BLaER1 treated with 17β-estradiol and CSF1 and Interleukin-3, amounts not matched to agents 10 nM and 100 nM (cell line): ENCODE measurements around the gene RPL36A.
A peak's percentile ranks its signal among the peaks of the same experiment; 100 is the strongest.

Experiments
- H3K27ac ChIP-seq, 11 experiments: shearing (Covaris generic); formaldehyde crosslinking; 2 replicates each; pipeline ENCODE4 v1.8.1; 2022
- H3K27me3 ChIP-seq, 11 experiments: shearing (Covaris generic); formaldehyde crosslinking; 2 replicates each; pipeline ENCODE4 v1.8.1; 2022
- H3K36me3 ChIP-seq, 11 experiments: shearing (Covaris generic); formaldehyde crosslinking; 2 replicates each; pipeline ENCODE4 v1.8.1; 2022
- H3K4me1 ChIP-seq, 10 experiments: shearing (Covaris generic); formaldehyde crosslinking; 2 replicates each; pipeline ENCODE4 v1.8.1; 2022
- H3K4me2 ChIP-seq, 11 experiments: shearing (Covaris generic); formaldehyde crosslinking; 2 replicates each; pipeline ENCODE4 v1.8.1; 2022
- H3K4me3 ChIP-seq, 10 experiments: shearing (Covaris generic); formaldehyde crosslinking; 2 replicates each; pipeline ENCODE4 v1.8.1; 2022
- H3K9ac ChIP-seq, 11 experiments: shearing (Covaris generic); formaldehyde crosslinking; 2 replicates each; pipeline ENCODE4 v1.8.1; 2022
- H3K9me3 ChIP-seq, 11 experiments: shearing (Covaris generic); formaldehyde crosslinking; replicated peaks in 1 of 11; 2 replicates each; pipeline ENCODE4 v1.8.1; 2022
- H4K20me1 ChIP-seq, 11 experiments: shearing (Covaris generic); formaldehyde crosslinking; 2 replicates each; pipeline ENCODE4 v1.8.1; 2022
- Cebpa-rat ChIP-seq, 11 experiments: shearing (Covaris generic); IDR thresholded peaks; 2 replicates each; pipeline ENCODE4 v1.8.1; 2022

The RPL36A gene

GRCh38 chrX:101390664-101391525 lies at the start of gene RPL36A:
Gene RPL36A, plus strand, starts transcription at chrX:101391011. Its CDS starts 33 bp downstream, at chrX:101391044.
- H3K36me3 ChIP-seq, result peaks cover 9 to 35% (median 26%) of the 10 kb centered on the region in 11 experiments; a peak in 20 of 22 replicates

GRCh38 chrX:101347859-101348451 lies 42.9 kb upstream of the RPL36A start:
- peak overlapping the region; percentile 76 to 86 (median 81) for H3K9ac ChIP-seq
- H3K36me3 ChIP-seq, result peaks cover 34 to 82% (median 65%) of the 10 kb centered on the region in 11 experiments
- no peaks in the 10 kb centered on the region for H3K27me3 ChIP-seq
- H4K20me1 ChIP-seq, result peaks cover 0 to 53% (median 14%) of the 10 kb centered on the region in 11 experiments; a peak in 12 of 22 replicates
- TF ChIP-seq Cebpa-rat (IDR thresholded peaks at IDR 0.05), result peak in 2 of 11 experiments; percentile 17 to 57; a peak in 1 of 22 replicates
- H3K4me3 ChIP-seq, result peak overlapping the region; percentile 57 to 78 (median 74)
- peak overlapping the region; percentile 64 to 86 (median 73) for H3K4me2 ChIP-seq
- H3K9me3 ChIP-seq, result peaks cover 0 to 6% (median 0%) of the 10 kb centered on the region in 11 experiments; a peak in 3 of 22 replicates
- peak overlapping the region in 10 of 11 experiments; percentile 14 to 86 (median 81); a peak in 20 of 22 replicates for H3K27ac ChIP-seq
- H3K4me1 ChIP-seq, result peaks cover 4 to 24% (median 13%) of the 10 kb centered on the region in 10 experiments; a peak in 16 of 20 replicates

More at GRCh38 chrX:101390664-101391525, at the start of gene RPL36A:
- H3K4me1 ChIP-seq, result peaks cover 36 to 54% (median 45%) of the 10 kb centered on the region in 10 experiments
- no peaks in the 10 kb centered on the region for H3K27me3 ChIP-seq
- H4K20me1 ChIP-seq, result peaks cover 0 to 20% (median 0%) of the 10 kb centered on the region in 11 experiments; a peak in 5 of 22 replicates
- H3K9ac ChIP-seq, result peak within 1 kb of the TSS; percentile 78 to 95 (median 90)
- H3K27ac ChIP-seq, result peak within 1 kb of the TSS; percentile 63 to 95 (median 91); a peak in 21 of 22 replicates
- TF ChIP-seq Cebpa-rat (IDR thresholded peaks at IDR 0.05), result no peak
- H3K4me2 ChIP-seq, result peak within 1 kb of the TSS; percentile 69 to 84 (median 77)
- H3K9me3 ChIP-seq, result peaks cover 0 to 7% (median 0%) of the 10 kb centered on the region in 11 experiments; a peak in 3 of 22 replicates
- peak within 1 kb of the TSS; percentile 56 to 73 (median 68) for H3K4me3 ChIP-seq

- Histone ChIP-seq H3K4me1 (peaks cover 6 to 31% (median 17%) of the 10 kb centered on the region in 10 experiments; a peak in 19 of 20 replicates), H3K27me3 (no peaks in the 10 kb centered on the region), H3K27ac (peak within 1 kb of the TSS; percentile 68 to 86 (median 81); a peak in 21 of 22 replicates), H3K4me3 (peak within 1 kb of the TSS; percentile 57 to 78 (median 74)), H3K36me3 (peaks cover 41 to 82% (median 68%) of the 10 kb centered on the region in 11 experiments), H3K9ac (peak within 1 kb of the TSS; percentile 76 to 86 (median 81)), H4K20me1 (peaks cover 0 to 46% (median 14%) of the 10 kb centered on the region in 11 experiments; a peak in 12 of 22 replicates), H3K9me3 (peaks cover 0 to 6% (median 0%) of the 10 kb centered on the region in 11 experiments; a peak in 3 of 22 replicates), H3K4me2 (peak within 1 kb of the TSS; percentile 64 to 86 (median 73))
- TF ChIP-seq Cebpa-rat (IDR thresholded peaks at IDR 0.05), result no peak
These were observed 42.2 kb upstream of the RPL36A start, which contains the start of gene TIMM8A for GRCh38 chrX:101348452-101349192. Gene TIMM8A, minus strand, starts transcription at chrX:101348742. Its CDS starts 78 bp downstream, at chrX:101348664.

DNA sequence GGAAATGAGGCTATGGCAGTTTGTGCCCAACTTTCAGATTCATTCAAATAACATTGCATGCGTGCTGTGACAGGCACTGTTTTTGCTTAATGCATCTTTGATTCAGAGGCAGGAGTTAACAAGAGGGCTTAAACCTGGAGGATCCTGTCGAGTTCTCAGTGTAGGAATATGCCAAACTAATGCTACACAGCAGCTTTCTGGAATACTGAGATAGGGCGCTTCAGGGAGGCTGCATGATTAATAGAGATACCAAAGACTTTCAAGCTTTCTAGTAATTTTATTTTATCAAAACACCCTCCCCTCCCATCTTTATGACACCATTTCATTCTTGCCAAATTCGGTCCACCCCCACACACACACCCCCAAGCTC lies 41.6 kb upstream of the RPL36A start:
- peak overlapping the region; percentile 57 to 78 (median 74) for H3K4me3 ChIP-seq
- peaks cover 45 to 82% (median 66%) of the 10 kb centered on the region in 11 experiments for H3K36me3 ChIP-seq
- peaks cover 0 to 41% (median 14%) of the 10 kb centered on the region in 11 experiments; a peak in 12 of 22 replicates for H4K20me1 ChIP-seq
- no peaks in the 10 kb centered on the region for H3K27me3 ChIP-seq
- H3K9me3 ChIP-seq, result peaks cover 0 to 6% (median 0%) of the 10 kb centered on the region in 11 experiments; a peak in 3 of 22 replicates
- peak overlapping the region in 9 of 11 experiments; percentile 76 to 86 (median 81); a peak in 18 of 22 replicates for H3K27ac ChIP-seq
- H3K9ac ChIP-seq, result peak overlapping the region; percentile 76 to 86 (median 81); a peak in 19 of 22 replicates
- TF ChIP-seq Cebpa-rat (IDR thresholded peaks at IDR 0.05), result no peak
- peak overlapping the region; percentile 45 to 86 (median 65) for H3K4me2 ChIP-seq
- H3K4me1 ChIP-seq, result peaks cover 9 to 36% (median 22%) of the 10 kb centered on the region in 10 experiments; a peak in 19 of 20 replicates

DNA sequence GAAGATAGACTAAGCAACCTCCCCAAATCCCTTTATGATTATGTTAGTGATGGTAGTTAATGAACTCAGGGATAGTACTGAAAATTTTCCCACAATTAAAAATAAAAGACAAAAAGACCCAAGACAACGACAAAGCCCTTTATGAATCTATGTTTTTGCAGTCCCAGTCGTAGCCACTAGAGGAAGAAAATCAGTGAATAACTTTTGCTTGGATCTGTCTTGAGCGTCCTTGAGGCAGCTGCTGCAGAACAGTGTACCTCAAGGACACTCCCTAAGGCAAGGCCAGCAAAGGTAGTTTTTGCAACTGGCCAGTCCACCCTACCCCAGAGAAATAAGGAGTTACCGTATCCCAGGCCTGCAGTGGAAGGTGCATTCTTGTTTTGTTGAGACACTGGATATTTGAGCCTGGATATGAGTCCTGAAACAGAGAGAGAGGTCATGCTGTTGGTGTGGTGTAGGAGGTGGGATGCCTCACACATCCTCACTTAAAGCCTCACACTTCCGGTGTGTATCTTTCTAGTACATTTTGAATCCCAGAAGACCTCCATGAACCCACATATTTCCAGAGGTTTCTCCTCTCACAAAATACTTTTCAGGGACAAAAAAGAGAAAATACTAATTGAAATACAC lies 33.5 kb upstream of the RPL36A start:
- Histone ChIP-seq H4K20me1 (no peaks in the 10 kb centered on the region), H3K36me3 (peaks cover 84 to 100% (median 96%) of the 10 kb centered on the region in 11 experiments), H3K4me1 (peaks cover 0 to 43% (median 32%) of the 10 kb centered on the region in 10 experiments; a peak in 14 of 20 replicates), H3K9ac (no peak overlapping the region), H3K9me3 (peaks cover 0 to 4% (median 0%) of the 10 kb centered on the region in 11 experiments; a peak in 1 of 22 replicates), H3K4me2 (no peak overlapping the region), H3K27ac (no peak overlapping the region), H3K27me3 (no peaks in the 10 kb centered on the region), H3K4me3 (no peak overlapping the region)
- TF ChIP-seq Cebpa-rat (IDR thresholded peaks at IDR 0.05), result no peak

- Histone ChIP-seq H3K4me3 (no peak overlapping the region), H3K27ac (no peak overlapping the region), H3K4me1 (peaks cover 0 to 23% (median 12%) of the 10 kb centered on the region in 10 experiments; a peak in 14 of 20 replicates), H3K9me3 (peaks cover 0 to 4% (median 0%) of the 10 kb centered on the region in 11 experiments; a peak in 1 of 22 replicates), H3K4me2 (no peak overlapping the region), H4K20me1 (peaks cover 0 to 2% (median 0%) of the 10 kb centered on the region in 11 experiments; a peak in 1 of 22 replicates), H3K27me3 (no peaks in the 10 kb centered on the region), H3K9ac (no peak overlapping the region), H3K36me3 (peaks cover 85 to 100% (median 94%) of the 10 kb centered on the region in 11 experiments)
- no peak for TF ChIP-seq Cebpa-rat (IDR thresholded peaks at IDR 0.05)
These were observed 30.8 kb upstream of the RPL36A start for GRCh38 chrX:101359966-101360365.

DNA sequence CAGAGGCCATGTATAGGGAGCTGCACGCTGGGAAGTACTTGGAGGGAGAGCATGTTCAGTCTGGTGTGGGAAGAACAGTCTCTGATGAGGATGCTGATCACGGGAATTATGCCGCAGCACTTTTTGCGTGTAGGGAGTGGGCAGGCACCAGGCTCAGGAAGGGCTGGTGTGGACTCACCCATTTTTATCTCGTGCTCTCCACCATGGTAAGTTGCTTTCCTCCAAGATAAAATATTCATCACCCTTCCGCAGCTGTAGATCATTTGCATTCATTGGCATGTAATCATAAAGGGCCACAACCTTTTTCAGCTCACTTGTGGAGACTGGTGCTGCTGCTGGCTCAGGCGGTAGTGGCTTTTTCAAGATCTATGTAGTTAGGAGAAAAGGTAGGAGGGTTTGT lies 30.4 kb upstream of the RPL36A start:
- Histone ChIP-seq H3K4me3 (no peak overlapping the region), H3K9me3 (peaks cover 0 to 4% (median 0%) of the 10 kb centered on the region in 11 experiments; a peak in 1 of 22 replicates), H4K20me1 (peaks cover 0 to 4% (median 0%) of the 10 kb centered on the region in 11 experiments; a peak in 1 of 22 replicates), H3K4me2 (no peak overlapping the region), H3K27me3 (no peaks in the 10 kb centered on the region), H3K9ac (no peak overlapping the region), H3K36me3 (peaks cover 85 to 100% (median 95%) of the 10 kb centered on the region in 11 experiments), H3K4me1 (peaks cover 0 to 21% (median 7%) of the 10 kb centered on the region in 10 experiments; a peak in 11 of 20 replicates), H3K27ac (no peak overlapping the region)
- TF ChIP-seq Cebpa-rat (IDR thresholded peaks at IDR 0.05), result no peak
